CD4-positive, alpha-beta T cell treated with Interleukin-17A for 1 hour (primary cell): Measurements from ENCODE around the gene CSPG4.
A peak's percentile ranks its signal among the peaks of the same experiment; 100 is the strongest.
"Not testable (repeated sequence)": the region's sequence is repeated elsewhere in the genome, so short reads cannot be mapped to it uniquely, and the experiment has no call there.

ENCODE experiments used
- DNase-seq: peaks from one replicate; pipeline ENCODE4 v3.0.0-alpha.2; 2020

The CSPG4 gene

GRCh38 chr15:75723847-75724660 is 11.4 kb upstream of the CSPG4 start:
- peak; percentile 58 for DNase-seq

- no peak for DNase-seq
Measured at GRCh38 chr15:75723171-75723846, 10.7 kb upstream of the CSPG4 start.

GRCh38 chr15:75721923-75722870 is 9.5 kb upstream of the CSPG4 start:
- DNase-seq: no peak

- no peak for DNase-seq
Measured at GRCh38 chr15:75721480-75721922, 8.9 kb upstream of the CSPG4 start.

- DNase-seq: peak; percentile 18
Measured at GRCh38 chr15:75720787-75721479, 8.3 kb upstream of the CSPG4 start.

GRCh38 chr15:75720297-75720696 is 7.6 kb upstream of the CSPG4 start:
- no peak for DNase-seq

GRCh38 chr15:75718328-75718727 is 5.7 kb upstream of the CSPG4 start:
- no peak for DNase-seq

- DNase-seq: not testable (repeated sequence)
Measured at GRCh38 chr15:75717001-75717400, 4.4 kb upstream of the CSPG4 start.

- DNase-seq: not testable (repeated sequence)
Measured at GRCh38 chr15:75716249-75716950, 3.8 kb upstream of the CSPG4 start.

- DNase-seq: not testable (repeated sequence)
Measured at GRCh38 chr15:75715312-75715832, 2.7 kb upstream of the CSPG4 start.

GRCh38 chr15:75714195-75714594 is 1.5 kb upstream of the CSPG4 start:
- no peak for DNase-seq

GRCh38 chr15:75713338-75713895 is 769 bp upstream of the CSPG4 start:
- no peak for DNase-seq

GRCh38 chr15:75711495-75711894 is 1.2 kb downstream of the CSPG4 start:
- not testable (repeated sequence) for DNase-seq

- not testable (repeated sequence) for DNase-seq
Measured at GRCh38 chr15:75710874-75711273, 1.8 kb downstream of the CSPG4 start.

GRCh38 chr15:75709458-75709857 is 3.2 kb downstream of the CSPG4 start:
- not testable (repeated sequence) for DNase-seq

GRCh38 chr15:75706682-75706954 is 6.0 kb downstream of the CSPG4 start:
- DNase-seq: no peak

GRCh38 chr15:75705854-75706681 is 6.6 kb downstream of the CSPG4 start:
- no peak for DNase-seq

GRCh38 chr15:75705375-75705774 is 7.3 kb downstream of the CSPG4 start:
- not testable (repeated sequence) for DNase-seq

- DNase-seq: no peak
Measured at GRCh38 chr15:75704618-75705017, 8.0 kb downstream of the CSPG4 start.

GRCh38 chr15:75704263-75704615 is 8.4 kb downstream of the CSPG4 start:
- no peak for DNase-seq
